Measurements from ENCODE around the gene MYO7A.

Gene MYO7A

DNA sequence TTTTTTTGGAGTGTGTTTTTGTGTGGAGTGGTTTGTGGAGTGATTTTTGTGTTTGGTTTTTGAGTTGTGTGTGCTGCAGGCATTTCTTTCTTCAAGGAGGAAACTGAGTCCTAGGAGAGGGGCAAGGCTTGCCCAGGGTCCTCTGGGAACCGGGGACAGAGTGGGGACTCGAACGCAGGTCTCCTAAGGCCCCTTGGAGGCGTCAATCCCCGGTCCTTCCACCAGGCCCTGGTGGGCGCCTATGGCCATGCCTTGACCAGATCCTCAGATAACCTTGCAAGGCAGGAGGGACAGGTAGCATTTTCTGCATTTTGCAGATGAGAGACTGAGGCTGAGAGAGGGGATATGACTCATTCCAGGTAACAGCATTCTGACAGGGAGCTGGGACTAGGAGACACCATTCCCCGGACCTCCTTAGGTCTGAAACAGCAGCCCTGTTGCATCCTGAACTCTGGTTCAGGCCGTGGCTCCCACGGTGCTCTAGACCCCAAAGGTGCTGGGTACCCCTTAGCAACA lies 39.1 kb downstream of the MYO7A start:
- H3F3A ChIP-seq (ENCODE audit: control insufficient read depth, insufficient read depth), result no peaks in the 10 kb centered on the region
- H3K36me3 ChIP-seq (ENCODE audit: control insufficient read depth, low read length), result no peaks in the 10 kb centered on the region
- H3K9me2 ChIP-seq (replicated peaks; ENCODE audit: control insufficient read depth, low read length), result no peaks in the 10 kb centered on the region
- no peak overlapping the region for H3K27ac ChIP-seq (ENCODE audit: low read depth, low read length)
- H3K4me1 ChIP-seq (ENCODE audit: control insufficient read depth, low read length), result no peaks in the 10 kb centered on the region
- H3K79me2 ChIP-seq (ENCODE audit: control insufficient read depth, low read length), result no peaks in the 10 kb centered on the region
- no peak overlapping the region for H3K4me3 ChIP-seq (ENCODE audit: low read length)
- no peaks in the 10 kb centered on the region for H4K20me1 ChIP-seq (ENCODE audit: control insufficient read depth, insufficient read depth, low read depth, low read length)
- H3K9me3 ChIP-seq (ENCODE audit: control insufficient read depth, insufficient read depth, low read length), result no peaks in the 10 kb centered on the region
- H3K27me3 ChIP-seq (ENCODE audit: control insufficient read depth, low read length), result 0 out of 2 replicates have a peak, but pooled peaks cover 2% of the 10 kb centered on the region
- H3K4me2 ChIP-seq (ENCODE audit: low read length), result no peak overlapping the region
- no peak for TF ChIP-seq EZH2phosphoT487 (IDR thresholded peaks at IDR 0.05; ENCODE audit: borderline replicate concordance, low read length)
- TF ChIP-seq, protein P1, sequence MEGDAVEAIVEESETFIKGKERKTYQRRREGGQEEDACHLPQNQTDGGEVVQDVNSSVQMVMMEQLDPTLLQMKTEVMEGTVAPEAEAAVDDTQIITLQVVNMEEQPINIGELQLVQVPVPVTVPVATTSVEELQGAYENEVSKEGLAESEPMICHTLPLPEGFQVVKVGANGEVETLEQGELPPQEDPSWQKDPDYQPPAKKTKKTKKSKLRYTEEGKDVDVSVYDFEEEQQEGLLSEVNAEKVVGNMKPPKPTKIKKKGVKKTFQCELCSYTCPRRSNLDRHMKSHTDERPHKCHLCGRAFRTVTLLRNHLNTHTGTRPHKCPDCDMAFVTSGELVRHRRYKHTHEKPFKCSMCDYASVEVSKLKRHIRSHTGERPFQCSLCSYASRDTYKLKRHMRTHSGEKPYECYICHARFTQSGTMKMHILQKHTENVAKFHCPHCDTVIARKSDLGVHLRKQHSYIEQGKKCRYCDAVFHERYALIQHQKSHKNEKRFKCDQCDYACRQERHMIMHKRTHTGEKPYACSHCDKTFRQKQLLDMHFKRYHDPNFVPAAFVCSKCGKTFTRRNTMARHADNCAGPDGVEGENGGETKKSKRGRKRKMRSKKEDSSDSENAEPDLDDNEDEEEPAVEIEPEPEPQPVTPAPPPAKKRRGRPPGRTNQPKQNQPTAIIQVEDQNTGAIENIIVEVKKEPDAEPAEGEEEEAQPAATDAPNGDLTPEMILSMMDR (IDR thresholded peaks at IDR 0.05; ENCODE audit: low read depth, low read length, poor library complexity, severe bottlenecking), result no peak

DNA sequence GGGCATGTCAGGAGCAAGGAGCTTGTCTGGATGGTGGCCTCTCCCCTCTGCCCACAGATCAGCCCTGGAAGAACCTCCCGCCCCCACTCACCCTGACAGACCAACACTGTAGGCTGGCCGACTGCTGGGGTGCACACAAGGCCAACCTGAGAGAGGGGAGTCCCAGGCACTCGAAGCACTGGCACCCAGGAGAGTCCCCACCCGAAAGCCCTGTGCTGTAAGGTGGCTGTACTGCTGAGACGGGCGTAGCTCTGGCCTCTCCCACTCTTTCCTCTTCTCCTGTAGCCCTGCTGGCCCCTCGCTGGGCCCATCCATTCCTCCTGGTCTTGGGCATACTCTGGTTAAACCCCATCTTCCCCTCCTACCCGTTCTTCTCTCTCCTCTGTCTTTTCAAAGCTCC lies 39.7 kb downstream of the MYO7A start:
- H3K4me3 ChIP-seq (ENCODE audit: low read length), result no peak overlapping the region
- no peak for TF ChIP-seq EZH2phosphoT487 (IDR thresholded peaks at IDR 0.05; ENCODE audit: borderline replicate concordance, low read length)
- TF ChIP-seq, protein P1 (IDR thresholded peaks at IDR 0.05; ENCODE audit: low read depth, low read length, poor library complexity, severe bottlenecking), result no peak
- H3K9me2 ChIP-seq (replicated peaks; ENCODE audit: control insufficient read depth, low read length), result no peaks in the 10 kb centered on the region
- H3K9me3 ChIP-seq (ENCODE audit: control insufficient read depth, insufficient read depth, low read length), result no peaks in the 10 kb centered on the region
- 0 out of 2 replicates have a peak, but pooled peaks cover 2% of the 10 kb centered on the region for H3K27me3 ChIP-seq (ENCODE audit: control insufficient read depth, low read length)
- no peaks in the 10 kb centered on the region for H3F3A ChIP-seq (ENCODE audit: control insufficient read depth, insufficient read depth)
- H3K4me2 ChIP-seq (ENCODE audit: low read length), result no peak overlapping the region
- no peaks in the 10 kb centered on the region for H3K79me2 ChIP-seq (ENCODE audit: control insufficient read depth, low read length)
- H3K4me1 ChIP-seq (ENCODE audit: control insufficient read depth, low read length), result no peaks in the 10 kb centered on the region
- no peaks in the 10 kb centered on the region for H3K36me3 ChIP-seq (ENCODE audit: control insufficient read depth, low read length)
- no peak overlapping the region for H3K27ac ChIP-seq (ENCODE audit: low read depth, low read length)
- H4K20me1 ChIP-seq (ENCODE audit: control insufficient read depth, insufficient read depth, low read depth, low read length), result no peaks in the 10 kb centered on the region

DNA sequence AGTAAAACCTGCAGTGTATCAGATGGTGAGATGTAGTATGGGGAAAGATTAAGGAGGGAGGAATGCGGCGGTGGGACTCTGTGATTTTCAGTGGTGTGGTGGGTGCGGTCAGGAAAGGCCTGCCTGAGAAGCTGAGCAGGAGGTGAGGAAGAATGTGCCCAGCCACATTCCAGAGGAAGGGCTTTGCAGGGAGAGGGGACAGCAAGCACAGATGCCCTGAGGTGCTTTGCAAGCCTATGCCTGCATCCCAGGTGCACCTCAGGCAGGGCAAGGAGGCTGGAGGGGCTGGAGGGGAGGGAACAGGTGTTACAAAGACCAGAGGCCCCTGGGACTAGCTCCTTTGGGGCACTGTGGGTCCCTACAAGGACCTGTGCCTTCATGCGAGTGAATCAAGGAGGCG lies 42.1 kb downstream of the MYO7A start:
- Histone ChIP-seq H3K27ac (ENCODE audit: low read depth, low read length) (no peak overlapping the region), H3F3A (ENCODE audit: control insufficient read depth, insufficient read depth) (no peaks in the 10 kb centered on the region), H3K9me2 (replicated peaks; ENCODE audit: control insufficient read depth, low read length) (no peaks in the 10 kb centered on the region), H3K4me3 (ENCODE audit: low read length) (no peak overlapping the region), H3K36me3 (ENCODE audit: control insufficient read depth, low read length) (no peaks in the 10 kb centered on the region), H3K79me2 (ENCODE audit: control insufficient read depth, low read length) (no peaks in the 10 kb centered on the region), H3K4me1 (ENCODE audit: control insufficient read depth, low read length) (no peaks in the 10 kb centered on the region), H3K9me3 (ENCODE audit: control insufficient read depth, insufficient read depth, low read length) (no peaks in the 10 kb centered on the region), H4K20me1 (ENCODE audit: control insufficient read depth, insufficient read depth, low read depth, low read length) (no peaks in the 10 kb centered on the region), H3K4me2 (ENCODE audit: low read length) (no peak overlapping the region), H3K27me3 (ENCODE audit: control insufficient read depth, low read length) (no peaks in the 10 kb centered on the region)
- TF ChIP-seq EZH2phosphoT487 (IDR thresholded peaks at IDR 0.05; ENCODE audit: borderline replicate concordance, low read length), result no peak
- TF ChIP-seq, protein P1 (IDR thresholded peaks at IDR 0.05; ENCODE audit: low read depth, low read length, poor library complexity, severe bottlenecking), result no peak
